H1 (cell line): ENCODE data around the gene ZC3H12C. TPM values are rescaled to one million over a fixed set of nuclear protein-coding genes. Genes with fewer than 3 reads are reported as not detected.

Source experiments
- CTCF ChIA-PET: fragments of 300-600 bp; sonication (Branson Sonifier 250); formaldehyde crosslinking; loops from one replicate; lab custom pipeline; 2021; ENCODE audit not compliant: partially characterized antibody; lab: Charles Lee
- POLR2A ChIA-PET: fragments of 300-600 bp; sonication (Branson Sonifier 250); formaldehyde crosslinking; loops from one replicate; lab custom pipeline; 2021; ENCODE audit warnings: inconsistent platforms; ENCODE audit not compliant: partially characterized antibody; lab: Charles Lee
- DNase-seq, 2 experiments: peaks; one replicate each; pipeline versions ENCODE4 v3.0.0 to v3.0.0-alpha.2; 2010 to 2022; ENCODE audit warnings: low spot score in 2 of 2, low read depth in 1 of 2, mixed read lengths in 1 of 2
- FAIRE-seq: peaks from 2 replicates; lab custom pipeline; 2011; peaks lifted over from hg19 to GRCh38; lab: Jason Lieb, UNC
- H2AFZ ChIP-seq: 2 replicates; pipeline ENCODE4 v1.8.1; 2012; ENCODE audit warnings: low read length, inconsistent platforms
- H2AK5ac ChIP-seq: 2 replicates; pipeline ENCODE4 v1.6.1; 2013; ENCODE audit warnings: low read depth, low read length
- H2BK120ac ChIP-seq: replicated peaks from 2 replicates; pipeline ENCODE3; 2013; ENCODE audit warnings: low read depth, low read length, inconsistent platforms
- H2BK12ac ChIP-seq: 2 replicates; pipeline ENCODE4 v1.6.1; 2013; ENCODE audit warnings: low read depth, low read length
- H2BK15ac ChIP-seq: 2 replicates; pipeline ENCODE4 v1.6.1; 2013; ENCODE audit warnings: low read length
- H2BK20ac ChIP-seq: 2 replicates; pipeline ENCODE4 v1.6.1; 2013; ENCODE audit warnings: low read length
- H2BK5ac ChIP-seq: 2 replicates; pipeline ENCODE4 v1.6.1; 2013; ENCODE audit warnings: low read depth, low read length
- H3K14ac ChIP-seq: 2 replicates; pipeline ENCODE4 v1.6.1; 2013; ENCODE audit warnings: inconsistent platforms; ENCODE audit not compliant: insufficient read length
- H3K18ac ChIP-seq: 2 replicates; pipeline ENCODE4 v1.6.1; 2013; ENCODE audit warnings: low read length; ENCODE audit errors: extremely low read depth
- H3K23ac ChIP-seq: 2 replicates; pipeline ENCODE4 v1.6.1; 2013; ENCODE audit warnings: inconsistent platforms; ENCODE audit not compliant: insufficient read length
- H3K23me2 ChIP-seq: 2 replicates; pipeline ENCODE4 v1.6.1; 2013; ENCODE audit warnings: low read depth, low read length
- H3K27ac ChIP-seq: 2 replicates; pipeline ENCODE4 v1.6.1; 2011; ENCODE audit warnings: low read depth, low read length, inconsistent platforms
- H3K27me3 ChIP-seq, 4 experiments: replicated peaks in 1 of 4; 1 replicate in 1 of 4; 2 replicates in 3 of 4; pipeline versions ENCODE4 v1.6.1 to v1.8.1; 2011 to 2013; ENCODE audit warnings: low read length in 3 of 4, mild to moderate bottlenecking in 3 of 4, inconsistent platforms in 2 of 4, mixed read lengths in 2 of 4, moderate library complexity in 1 of 4; ENCODE audit not compliant: control insufficient read depth in 3 of 4, insufficient read depth in 3 of 4; ENCODE audit errors: extremely low read depth in 1 of 4
- H3K36me3 ChIP-seq, 4 experiments: 2 replicates each; pipeline versions ENCODE4 v1.6.1 to v1.8.1; 2011 to 2013; ENCODE audit warnings: mild to moderate bottlenecking in 4 of 4, low read length in 3 of 4, moderate library complexity in 2 of 4, control low read depth in 1 of 4, inconsistent platforms in 1 of 4; ENCODE audit not compliant: insufficient read depth in 4 of 4, control insufficient read depth in 2 of 4
- H3K4ac ChIP-seq: replicated peaks from 2 replicates; pipeline ENCODE3; 2013; ENCODE audit warnings: low read length, low read depth, mixed read lengths, inconsistent platforms; ENCODE audit not compliant: insufficient read length
- H3K4me1 ChIP-seq, 4 experiments: replicated peaks in 1 of 4; 1 replicate in 1 of 4; 2 replicates in 3 of 4; pipeline versions ENCODE4 v1.6.1 to v1.8.1; 2011 to 2013; ENCODE audit warnings: low read length in 3 of 4, inconsistent platforms in 2 of 4, mixed read lengths in 1 of 4; ENCODE audit not compliant: insufficient read depth in 4 of 4, control insufficient read depth in 3 of 4
- H3K4me2 ChIP-seq, 2 experiments: 2 replicates each; pipeline versions ENCODE4 v1.6.1 to v1.8.1; 2011 to 2013; ENCODE audit warnings: low read depth in 2 of 2, low read length in 2 of 2, control low read depth in 1 of 2, inconsistent platforms in 1 of 2, mild to moderate bottlenecking in 1 of 2; ENCODE audit not compliant: insufficient read depth in 1 of 2
- H3K4me3 ChIP-seq, 4 experiments: fragments of 200-600, 300-600 bp in 1 of 4; sonication (generic), shearing (Covaris generic), sonication (Bioruptor Twin) in 1 of 4; 2 replicates each; pipeline versions ENCODE4 v1.5.1 to v1.8.1; 2011 to 2016; ENCODE audit warnings: low read length in 4 of 4, low read depth in 3 of 4, control low read depth in 2 of 4, inconsistent platforms in 2 of 4, mild to moderate bottlenecking in 2 of 4, mixed read lengths in 1 of 4, moderate library complexity in 1 of 4; ENCODE audit not compliant: insufficient read depth in 2 of 4; ENCODE audit errors: extremely low read depth in 1 of 4
- H3K56ac ChIP-seq: replicated peaks from 2 replicates; pipeline ENCODE3; 2013; ENCODE audit warnings: low read depth, mild to moderate bottlenecking, mixed read lengths, low read length, inconsistent platforms; ENCODE audit not compliant: insufficient read length
- H3K79me1 ChIP-seq: 2 replicates; pipeline ENCODE4 v1.6.1; 2013; ENCODE audit warnings: low read depth, low read length, control low read depth
- H3K79me2 ChIP-seq, 2 experiments: 2 replicates each; pipeline versions ENCODE4 v1.6.1 to v1.8.1; 2012 to 2013; ENCODE audit warnings: low read length in 2 of 2, mild to moderate bottlenecking in 2 of 2, inconsistent platforms in 1 of 2; ENCODE audit not compliant: insufficient read depth in 2 of 2, control insufficient read depth in 1 of 2
- H3K9ac ChIP-seq, 4 experiments: replicated peaks in 1 of 4; 1 replicate in 1 of 4; 2 replicates in 3 of 4; pipeline versions ENCODE4 v1.6.1 to v1.8.1; 2011 to 2013; ENCODE audit warnings: low read depth in 3 of 4, low read length in 3 of 4, control low read depth in 2 of 4, mild to moderate bottlenecking in 2 of 4, moderate library complexity in 2 of 4, inconsistent platforms in 1 of 4; ENCODE audit errors: extremely low read depth in 1 of 4
- H3K9me3 ChIP-seq, 2 experiments: 2 replicates each; pipeline versions ENCODE4 v1.6.1 to v1.8.1; 2012 to 2013; ENCODE audit warnings: mild to moderate bottlenecking in 2 of 2, moderate library complexity in 2 of 2, control low read depth in 1 of 2, inconsistent platforms in 1 of 2, low read depth in 1 of 2, low read length in 1 of 2, mixed read lengths in 1 of 2; ENCODE audit not compliant: insufficient read depth in 2 of 2
- H4K20me1 ChIP-seq, 2 experiments: replicated peaks in 1 of 2; 2 replicates each; pipeline versions ENCODE3 to v1.8.1; 2011 to 2013; ENCODE audit warnings: inconsistent platforms in 2 of 2, low read length in 2 of 2, mild to moderate bottlenecking in 1 of 2; ENCODE audit not compliant: insufficient read depth in 2 of 2, control insufficient read depth in 1 of 2
- H4K5ac ChIP-seq: 2 replicates; pipeline ENCODE4 v1.6.1; 2013; ENCODE audit warnings: low read length, low read depth, mixed read lengths, inconsistent platforms; ENCODE audit not compliant: insufficient read length
- H4K8ac ChIP-seq: 2 replicates; pipeline ENCODE4 v1.8.0; 2013; ENCODE audit warnings: mild to moderate bottlenecking, moderate library complexity, low read length, inconsistent platforms; ENCODE audit not compliant: insufficient read depth; ENCODE audit errors: extremely low read depth
- H4K91ac ChIP-seq: replicated peaks from 2 replicates; pipeline ENCODE3; 2013; ENCODE audit warnings: low read length, mixed read lengths, inconsistent platforms; ENCODE audit not compliant: insufficient read length
- BRCA1 ChIP-seq: IDR thresholded peaks from 2 replicates; pipeline ENCODE4 v1.6.1; 2012; ENCODE audit warnings: low read depth, low read length, improper control_type of control experiment
- CEBPB ChIP-seq: IDR thresholded peaks from 2 replicates; pipeline ENCODE4 v1.6.1; 2012; ENCODE audit warnings: low read depth, low read length
- CHD1 ChIP-seq: IDR thresholded peaks from 2 replicates; pipeline ENCODE4 v1.6.1; 2012; ENCODE audit warnings: low read depth, low read length, improper control_type of control experiment
- EGR1 ChIP-seq: IDR thresholded peaks from 2 replicates; pipeline ENCODE4 v1.6.1; 2011; ENCODE audit warnings: low read depth, low read length, borderline replicate concordance
- GTF2F1 ChIP-seq: IDR thresholded peaks from 2 replicates; pipeline ENCODE4 v1.6.1; 2012; ENCODE audit warnings: low read depth, low read length, improper control_type of control experiment, borderline replicate concordance
- HDAC2 ChIP-seq, 2 experiments: fragments of 300-600 bp in 1 of 2; sonication (generic) in 1 of 2; IDR thresholded peaks; 2 replicates each; pipeline ENCODE4 v1.6.1; 2011 to 2012; ENCODE audit warnings: low read depth in 2 of 2, low read length in 2 of 2, mild to moderate bottlenecking in 2 of 2, moderate library complexity in 2 of 2, borderline replicate concordance in 1 of 2, inconsistent platforms in 1 of 2
- KDM5A ChIP-seq: fragments of 200-600 bp; IDR thresholded peaks from 2 replicates; pipeline ENCODE4 v1.7.1; 2012; ENCODE audit warnings: mild to moderate bottlenecking, low read length, inconsistent platforms, mixed read lengths
- MAX ChIP-seq: IDR thresholded peaks from 2 replicates; pipeline ENCODE4 v1.6.1; 2012; ENCODE audit warnings: inconsistent platforms
- POLR2AphosphoS5 ChIP-seq: IDR thresholded peaks from 2 replicates; pipeline ENCODE4 v1.6.1; 2011; ENCODE audit warnings: low read depth, low read length
- POU5F1 ChIP-seq: IDR thresholded peaks from 2 replicates; pipeline ENCODE4 v1.6.1; 2011; ENCODE audit warnings: low read depth, mild to moderate bottlenecking, low read length, moderate library complexity
- RBBP5 ChIP-seq: IDR thresholded peaks from 2 replicates; pipeline ENCODE4 v1.7.1; 2012; ENCODE audit warnings: low read depth, mild to moderate bottlenecking, inconsistent platforms, low read length, moderate library complexity, borderline replicate concordance
- TAF1 ChIP-seq: IDR thresholded peaks from 2 replicates; pipeline ENCODE4 v1.6.1; 2011; ENCODE audit warnings: mild to moderate bottlenecking, low read depth, low read length
- USF2 ChIP-seq: IDR thresholded peaks from 2 replicates; pipeline ENCODE4 v1.6.1; 2011; ENCODE audit warnings: low read length, improper control_type of control experiment
- WGBS, 2 experiments: shearing (Covaris generic) in 1 of 2; methylation state at CpG; one replicate each; pipeline versions ENCODE4 v1.1.6 to v1.1.7; 2013 to 2015; ENCODE audit warnings: low lambda C conversion rate in 2 of 2, mixed read lengths in 2 of 2, inconsistent platforms in 1 of 2, low coverage in 1 of 2, missing lambda C conversion rate in 1 of 2; ENCODE audit not compliant: insufficient replicate concordance in 2 of 2, insufficient coverage in 1 of 2, insufficient read length in 1 of 2; ENCODE audit errors: extremely low coverage in 1 of 2, missing lambda C conversion rate in 1 of 2; 5-methylcytosine and 5-hydroxymethylcytosine counted together
- polyA plus RNA-seq, 7 experiments: library from polyadenylated mRNA; depleted of rRNA in 3 of 7; stranded (reverse) in 5 of 7; unstranded in 2 of 7; fragments of >200 nt in 5 of 7; fragments of 200-250 nt in 2 of 7; gene quantifications; 1 replicate in 5 of 7; 2 replicates in 1 of 7; 4 replicates in 1 of 7; pipeline versions ENCODE4 v1.2.1 to v1.2.3, GENCODE V29; 2011 to 2013; ENCODE audit warnings: missing spikeins in 2 of 7, mixed read lengths in 2 of 7
- total RNA-seq: library from RNA; stranded (reverse); fragmentation: NEBNext Ultra II Directional; extraction: Animal tissue kit (Norgen Biotek cat#: 25700); gene quantifications from 2 replicates; pipeline ENCODE4 v1.2.1, GENCODE V29; 2021

Gene ZC3H12C
- total and polyA plus RNA-seq, 2 of the 8 experiments (the other 6 are each of a cell fraction or from before 2014, with no cell fraction given) = 2.0 to 2.7 TPM

- Histone ChIP-seq H3K14ac (no peak overlapping the region), H3K56ac (no peak overlapping the region), H3K23me2 (no peaks in the 10 kb centered on the region), H3K79me1 (no peaks in the 10 kb centered on the region), H2AK5ac (no peak overlapping the region), H3K18ac (no peak overlapping the region), H2AFZ (no peak overlapping the region), H3K4ac (no peak overlapping the region), H3K9me3 (peaks cover 2 to 5% of the 10 kb centered on the region in 2 experiments; a peak in 3 of 4 replicates), H3K4me3 (no peak overlapping the region), H3K27ac (no peak overlapping the region), H3K4me2 (no peak overlapping the region), H2BK20ac (no peak overlapping the region), H3K9ac (no peak overlapping the region), H2BK12ac (no peak overlapping the region), H2BK120ac (no peak overlapping the region), H3K4me1 (peaks cover 3 to 10% (median 8%) of the 10 kb centered on the region in 4 experiments; a peak in 4 of 7 replicates), H3K23ac (no peak overlapping the region), H2BK15ac (no peak overlapping the region), H3K79me2 (no peaks in the 10 kb centered on the region), H4K20me1 (no peaks in the 10 kb centered on the region), H4K5ac (no peak overlapping the region), H3K27me3 (no peaks in the 10 kb centered on the region), H2BK5ac (no peak overlapping the region), H4K91ac (no peak overlapping the region), H3K36me3 (peaks cover 0 to 5% (median 0%) of the 10 kb centered on the region in 4 experiments; a peak in 2 of 8 replicates), H4K8ac (no peak overlapping the region)
- TF ChIP-seq RBBP5 (no peak), GTF2F1 (no peak), POLR2AphosphoS5 (no peak), USF2 (no peak), KDM5A (no peak), TAF1 (no peak), CHD1 (no peak), MAX (no peak), POU5F1 (no peak), BRCA1 (no peak), CEBPB (no peak), EGR1 (no peak), HDAC2 (IDR thresholded peaks at IDR 0.05; ENCODE audit: borderline replicate concordance in 1 of 2, low read depth in 2 of 2, low read length in 2 of 2) (no peak)
- DNase-seq (no peak), FAIRE-seq (no peak)
- ChIA-PET POLR2A (no interaction called here), CTCF (no interaction called here)
- 95% methylated on average over 7 of the region's 7 CpGs; no CpG with 5 or more reads in 1 of the 2 experiments for WGBS, 2 experiments
Measured at GRCh38 chr11:110074499-110074898, 18.7 kb upstream of the ZC3H12C start.
